ENCODE measurements around the gene SLC36A2. TPM values are rescaled to one million over a fixed set of nuclear protein-coding genes. Genes with fewer than 3 reads are reported as not detected.

Gene SLC36A2
- total and polyA plus RNA-seq, 2 donors (not counting 1 experiment from before 2014, with no cell fraction given), result not detected

GRCh38 chr5:151285683-151286082, 61.7 kb downstream of the SLC36A2 start:
- DNase-seq (ENCODE audit: low read depth in 2 of 2), result no peak
- Histone ChIP-seq H3K4me1 (ENCODE audit: control insufficient read depth, extremely low read depth, insufficient read depth, low read length) (no peaks in the 10 kb centered on the region), H3K36me3 (ENCODE audit: control insufficient read depth, insufficient read depth, low read length) (no peaks in the 10 kb centered on the region), H2AFZ (ENCODE audit: low read length) (no peak overlapping the region), H3K4me2 (ENCODE audit: extremely low read depth, insufficient read depth, low read length) (no peak overlapping the region), H3K9ac (ENCODE audit: insufficient read depth, low read length) (no peak overlapping the region), H3K27me3 (ENCODE audit: control insufficient read depth, insufficient read depth, low read length) (peaks cover 3% of the 10 kb centered on the region), H3K4me3 (replicated peaks in 1 of 4; ENCODE audit: control extremely low read depth in 1 of 4, insufficient read depth in 1 of 4, low read depth in 3 of 4, low read length in 4 of 4) (no peak overlapping the region), H4K20me1 (ENCODE audit: control insufficient read depth, extremely low read depth, insufficient read depth, low read length) (no peaks in the 10 kb centered on the region), H3K79me2 (ENCODE audit: control insufficient read depth, insufficient read depth, low read length) (no peaks in the 10 kb centered on the region), H3K27ac (ENCODE audit: insufficient read depth, low read length) (no peak overlapping the region), H3K9me3 (ENCODE audit: control insufficient read depth, insufficient read depth, low read depth, low read length) (no peaks in the 10 kb centered on the region)
- TF ChIP-seq EZH2 (IDR thresholded peaks at IDR 0.05; ENCODE audit: low read length, missing control alignments) (no peak), CTCF (conservative IDR thresholded peaks at IDR 0.05 in 1 of 2, IDR thresholded peaks at IDR 0.05 in 1 of 2; ENCODE audit: low read depth in 1 of 2, low read length in 2 of 2) (no peak)

- no peaks in the 10 kb centered on the region for H3K9me3 ChIP-seq (ENCODE audit: control insufficient read depth, insufficient read depth, low read depth, low read length)
- H3K79me2 ChIP-seq (ENCODE audit: control insufficient read depth, insufficient read depth, low read length), result no peaks in the 10 kb centered on the region
- no peak overlapping the region for H3K4me2 ChIP-seq (ENCODE audit: extremely low read depth, insufficient read depth, low read length)
These were observed 62.9 kb downstream of the SLC36A2 start for GRCh38 chr5:151284392-151284967.

GRCh38 chr5:151283120-151283825, 64.1 kb downstream of the SLC36A2 start:
- TF ChIP-seq CTCF (conservative IDR thresholded peaks at IDR 0.05 in 1 of 2, IDR thresholded peaks at IDR 0.05 in 1 of 2; ENCODE audit: low read depth in 1 of 2, low read length in 2 of 2) (no peak), EZH2 (IDR thresholded peaks at IDR 0.05; ENCODE audit: low read length, missing control alignments) (no peak)
- Histone ChIP-seq H3K4me3 (replicated peaks in 1 of 4; ENCODE audit: control extremely low read depth in 1 of 4, insufficient read depth in 1 of 4, low read depth in 3 of 4, low read length in 4 of 4) (no peak overlapping the region), H3K27me3 (ENCODE audit: control insufficient read depth, insufficient read depth, low read length) (peaks cover 3% of the 10 kb centered on the region), H4K20me1 (ENCODE audit: control insufficient read depth, extremely low read depth, insufficient read depth, low read length) (no peaks in the 10 kb centered on the region), H3K79me2 (ENCODE audit: control insufficient read depth, insufficient read depth, low read length) (no peaks in the 10 kb centered on the region), H3K4me1 (ENCODE audit: control insufficient read depth, extremely low read depth, insufficient read depth, low read length) (no peaks in the 10 kb centered on the region), H3K27ac (ENCODE audit: insufficient read depth, low read length) (no peak overlapping the region), H3K9ac (ENCODE audit: insufficient read depth, low read length) (no peak overlapping the region), H3K9me3 (ENCODE audit: control insufficient read depth, insufficient read depth, low read depth, low read length) (no peaks in the 10 kb centered on the region), H3K4me2 (ENCODE audit: extremely low read depth, insufficient read depth, low read length) (no peak overlapping the region), H3K36me3 (ENCODE audit: control insufficient read depth, insufficient read depth, low read length) (no peaks in the 10 kb centered on the region), H2AFZ (ENCODE audit: low read length) (no peak overlapping the region)
- DNase-seq (ENCODE audit: low read depth in 2 of 2), result no peak

More at GRCh38 chr5:151284392-151284967, 62.9 kb downstream of the SLC36A2 start:
- Histone ChIP-seq H3K27me3 (ENCODE audit: control insufficient read depth, insufficient read depth, low read length) (peaks cover 3% of the 10 kb centered on the region), H2AFZ (ENCODE audit: low read length) (no peak overlapping the region), H3K27ac (ENCODE audit: insufficient read depth, low read length) (no peak overlapping the region), H3K9ac (ENCODE audit: insufficient read depth, low read length) (no peak overlapping the region), H3K4me3 (replicated peaks in 1 of 4; ENCODE audit: control extremely low read depth in 1 of 4, insufficient read depth in 1 of 4, low read depth in 3 of 4, low read length in 4 of 4) (no peak overlapping the region), H4K20me1 (ENCODE audit: control insufficient read depth, extremely low read depth, insufficient read depth, low read length) (no peaks in the 10 kb centered on the region), H3K4me1 (ENCODE audit: control insufficient read depth, extremely low read depth, insufficient read depth, low read length) (no peaks in the 10 kb centered on the region), H3K36me3 (ENCODE audit: control insufficient read depth, insufficient read depth, low read length) (no peaks in the 10 kb centered on the region)
- no peak for TF ChIP-seq CTCF (conservative IDR thresholded peaks at IDR 0.05 in 1 of 2, IDR thresholded peaks at IDR 0.05 in 1 of 2; ENCODE audit: low read depth in 1 of 2, low read length in 2 of 2)
- DNase-seq (ENCODE audit: low read depth in 2 of 2), result no peak
